SIG-M5 treated with dmso at 0.1 percent for 504 hours (cell line): ENCODE data around the gene TMEM144.

Experiments used
- DNase-seq: peaks from one replicate; lab custom pipeline; 2025; ENCODE audit not compliant: unreplicated experiment; lab: John Stamatoyannopoulos, UW

TMEM144 gene

DNA sequence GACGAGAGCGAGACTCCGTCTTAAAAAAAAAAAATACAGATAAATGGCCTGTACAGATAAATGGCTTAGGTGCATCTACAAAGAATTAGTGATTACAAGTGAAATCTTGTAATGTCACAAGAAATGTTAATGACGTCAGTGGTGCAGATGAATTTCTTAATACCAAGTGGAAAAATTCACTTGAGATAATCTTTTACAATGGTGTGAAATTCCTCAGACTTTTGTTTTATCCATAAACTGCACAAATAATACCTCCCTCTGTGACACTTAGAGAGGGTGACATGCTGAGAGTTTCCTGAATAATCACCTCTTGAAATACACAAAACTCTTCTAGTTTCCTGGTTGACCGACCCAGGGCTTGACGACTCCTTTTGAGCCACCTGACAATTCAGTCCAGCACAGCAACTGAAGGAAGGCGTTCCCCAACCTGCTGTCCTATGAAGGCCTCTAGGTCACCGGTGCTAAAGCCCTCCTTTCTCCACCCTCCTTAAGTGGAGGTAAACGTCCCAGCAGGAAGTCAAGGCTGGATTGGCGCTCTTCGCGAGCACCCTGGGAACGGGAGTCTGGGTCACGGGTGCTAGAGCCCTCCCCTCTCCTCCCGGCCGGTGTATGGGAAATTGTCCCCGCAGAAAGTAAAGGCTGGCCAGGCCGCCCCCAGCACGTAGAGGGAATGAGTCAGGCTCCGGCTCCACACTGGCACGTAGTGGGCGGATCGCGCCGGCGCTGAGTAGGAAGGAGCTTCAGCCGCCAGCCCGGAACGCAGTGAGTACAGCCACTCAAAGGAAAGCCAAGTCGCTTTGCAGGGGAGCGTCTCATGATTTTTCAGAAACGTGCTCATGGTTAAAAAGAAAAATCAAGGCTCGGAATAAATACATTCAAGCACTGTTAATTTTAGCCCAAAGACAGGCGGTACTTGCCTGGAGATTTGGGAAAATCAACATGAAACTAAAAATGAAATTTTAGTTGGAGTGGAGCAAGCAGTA lies at the start of gene TMEM144:
Gene TMEM144, plus strand, starts transcription at position 662 of the 983 bp plus-strand sequence. CDS start 2,182 bp downstream, outside the sequence.
- DNase-seq, result peak; percentile 88

DNA sequence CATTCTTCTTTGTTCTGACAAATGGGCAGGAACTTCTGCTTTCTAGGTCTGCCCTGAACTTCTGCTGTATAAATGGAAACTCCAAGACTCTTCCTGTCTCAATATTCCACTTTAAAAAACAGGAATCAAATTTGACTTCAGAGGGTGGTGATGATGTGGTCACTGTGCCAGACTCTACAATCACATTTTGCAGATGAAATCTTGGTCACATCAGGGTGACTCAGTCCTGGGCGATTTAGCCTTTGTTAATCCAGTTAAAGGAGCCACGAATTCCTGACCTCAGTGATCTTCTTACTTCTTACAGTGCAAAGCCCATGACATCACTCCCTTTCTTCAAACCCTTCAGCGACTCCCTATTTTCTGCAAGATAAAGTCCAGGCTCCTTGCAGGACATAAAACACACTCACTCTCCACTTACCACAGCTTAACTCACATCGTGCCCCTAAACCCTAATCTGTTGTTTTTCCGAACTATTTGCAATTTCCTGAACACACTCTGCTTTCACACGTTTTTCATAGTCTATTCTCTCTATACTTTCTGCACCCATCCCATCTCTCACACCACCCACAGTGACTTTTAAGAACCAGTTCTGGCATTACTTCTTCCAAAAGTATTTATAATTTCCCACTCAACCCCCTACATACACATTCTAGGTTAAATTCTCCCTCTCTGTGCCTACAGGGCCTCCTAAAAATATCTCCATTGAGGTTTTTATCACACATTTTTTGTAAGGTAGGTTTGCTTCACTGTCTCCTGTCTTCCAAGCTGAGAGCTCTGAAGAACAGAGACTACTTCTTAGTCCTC lies 48.5 kb upstream of the TMEM144 start:
- peak; percentile 52 for DNase-seq

- DNase-seq, result no peak
Measured at GRCh38 chr4:158162631-158163030, 47.7 kb upstream of the TMEM144 start.

DNA sequence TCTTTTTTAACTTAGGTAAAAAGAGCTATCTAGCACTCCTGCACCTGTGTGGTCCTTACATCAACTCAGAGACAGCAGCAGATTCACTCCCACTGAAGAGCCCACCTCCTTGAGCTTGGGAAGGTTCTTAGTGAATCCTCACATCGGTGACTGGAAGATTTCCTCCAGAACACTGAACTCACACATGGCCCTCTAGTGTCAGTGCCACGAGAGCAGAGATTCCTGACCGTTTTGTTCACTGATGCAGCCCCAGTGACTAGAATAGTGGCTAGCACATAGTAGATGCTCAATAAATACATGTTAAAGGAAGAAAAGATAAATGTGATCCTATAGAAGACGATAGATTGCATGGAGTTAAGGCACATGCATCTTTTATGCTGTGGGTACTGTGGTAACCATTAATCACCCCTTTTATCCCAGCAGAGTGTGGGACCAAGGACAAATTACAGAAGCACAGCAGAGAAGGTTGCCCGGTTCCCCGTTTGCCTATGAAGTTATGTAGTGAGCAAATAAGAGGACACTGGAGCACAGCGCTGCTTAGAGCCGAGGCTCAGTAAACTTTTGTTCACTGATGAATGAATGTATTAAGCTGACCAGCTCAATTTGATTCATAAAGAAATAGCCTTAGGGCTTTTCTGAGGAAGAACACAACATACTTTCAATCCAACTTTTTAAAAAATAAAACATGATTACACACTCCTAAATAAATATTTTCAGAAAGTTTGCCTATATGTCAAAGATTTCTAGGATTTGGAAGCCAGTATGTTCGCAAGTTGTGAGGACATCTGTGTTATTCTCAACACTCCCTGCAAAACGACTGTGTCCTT lies 46.1 kb upstream of the TMEM144 start:
- DNase-seq, result no peak

DNA sequence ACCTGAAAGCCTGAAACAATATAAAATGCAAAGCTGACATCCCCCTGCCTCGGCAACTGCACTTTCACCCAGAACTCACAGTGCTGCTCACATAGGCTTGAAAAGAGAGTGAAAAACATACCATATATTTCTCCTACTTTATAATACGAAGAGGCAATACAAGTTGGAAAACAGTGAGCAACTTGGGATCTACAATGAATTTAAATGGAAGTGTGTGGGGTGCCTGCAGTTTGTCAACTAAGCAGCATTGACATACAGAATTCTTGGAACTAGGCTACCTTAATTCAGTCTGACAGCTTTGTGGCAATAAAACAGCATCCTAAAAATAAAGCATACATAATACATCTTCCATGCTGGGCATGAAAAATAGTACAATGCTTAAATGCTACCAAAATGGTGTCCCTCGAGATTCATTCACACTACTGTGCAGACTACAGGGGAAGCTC lies 45.5 kb upstream of the TMEM144 start:
- DNase-seq, result no peak

DNA sequence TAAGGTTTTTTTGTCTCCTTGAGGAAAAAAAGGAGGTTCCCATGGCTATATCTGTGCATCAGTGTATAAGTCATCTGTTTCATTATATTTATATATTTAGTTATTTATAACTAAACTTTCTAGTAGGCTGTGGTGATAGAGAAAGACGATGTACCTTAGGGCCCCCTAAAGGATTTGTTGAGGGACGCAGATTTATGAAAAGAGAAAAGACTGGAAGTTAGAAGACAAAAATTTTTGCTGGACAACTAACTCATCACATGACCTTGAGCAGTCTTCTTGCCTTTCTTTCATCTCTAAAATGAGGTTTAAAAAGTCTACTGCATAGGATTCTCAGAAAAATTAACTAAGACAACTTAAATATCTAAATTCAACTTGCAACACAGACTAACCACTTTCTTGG lies 43.6 kb upstream of the TMEM144 start:
- DNase-seq, result no peak

DNA sequence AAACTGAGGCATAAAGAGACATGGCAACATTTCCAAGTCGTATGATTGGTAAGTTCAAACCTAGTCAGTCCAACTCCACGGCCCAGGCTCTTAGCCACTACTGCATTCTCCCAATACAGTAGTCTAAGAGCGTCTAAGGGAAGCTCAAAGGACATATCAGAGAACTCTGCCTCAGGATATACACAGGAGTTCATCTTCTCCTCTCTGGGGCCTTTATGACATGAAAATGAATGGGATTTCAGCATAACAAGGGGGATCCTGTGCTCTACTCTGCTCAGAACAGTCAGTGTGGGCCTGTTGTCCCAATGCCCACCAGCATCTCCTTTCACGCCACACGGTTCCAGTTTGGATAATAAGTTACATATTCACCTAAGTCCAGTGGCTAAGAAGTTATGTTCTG lies 41.7 kb upstream of the TMEM144 start:
- DNase-seq, result no peak

- DNase-seq, result no peak
Measured at GRCh38 chr4:158169506-158169905, 40.8 kb upstream of the TMEM144 start.

DNA sequence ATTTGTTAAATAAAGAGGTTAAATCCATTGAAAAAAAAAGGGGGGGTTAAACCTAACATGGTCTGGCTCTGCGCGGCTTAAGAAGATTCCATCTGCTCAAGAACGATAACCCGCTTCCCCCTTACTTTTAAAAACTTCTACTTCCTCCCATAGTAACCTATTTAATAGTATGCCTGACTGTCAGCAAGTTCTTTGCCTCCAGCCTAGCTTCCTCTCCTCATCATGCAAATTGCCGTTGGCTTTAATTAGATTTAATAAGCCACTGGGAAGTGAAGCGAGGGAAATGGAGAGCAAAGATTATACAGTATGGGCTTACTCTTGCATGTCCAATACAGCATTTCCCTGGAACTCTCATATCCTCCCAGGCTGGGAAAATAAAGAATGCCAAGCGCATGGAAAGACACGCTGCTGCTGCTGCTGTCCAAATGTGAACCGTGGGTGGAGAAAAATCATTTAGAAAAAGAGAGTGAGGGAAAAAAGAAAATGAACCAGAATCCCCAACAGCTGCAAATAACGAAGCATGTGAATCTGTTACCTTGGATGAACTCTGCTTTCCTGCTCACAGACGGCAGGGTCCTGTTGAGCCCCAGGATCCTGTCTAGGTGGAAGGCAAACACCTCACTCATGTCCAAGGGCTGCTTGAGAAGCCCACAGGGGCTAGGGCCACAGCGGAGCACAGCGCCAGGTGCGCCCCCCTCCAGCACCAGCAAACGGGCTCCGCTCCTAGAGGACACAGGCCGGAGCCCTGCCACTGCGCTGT lies 40.2 kb upstream of the TMEM144 start:
- DNase-seq, result peak; percentile 12

DNA sequence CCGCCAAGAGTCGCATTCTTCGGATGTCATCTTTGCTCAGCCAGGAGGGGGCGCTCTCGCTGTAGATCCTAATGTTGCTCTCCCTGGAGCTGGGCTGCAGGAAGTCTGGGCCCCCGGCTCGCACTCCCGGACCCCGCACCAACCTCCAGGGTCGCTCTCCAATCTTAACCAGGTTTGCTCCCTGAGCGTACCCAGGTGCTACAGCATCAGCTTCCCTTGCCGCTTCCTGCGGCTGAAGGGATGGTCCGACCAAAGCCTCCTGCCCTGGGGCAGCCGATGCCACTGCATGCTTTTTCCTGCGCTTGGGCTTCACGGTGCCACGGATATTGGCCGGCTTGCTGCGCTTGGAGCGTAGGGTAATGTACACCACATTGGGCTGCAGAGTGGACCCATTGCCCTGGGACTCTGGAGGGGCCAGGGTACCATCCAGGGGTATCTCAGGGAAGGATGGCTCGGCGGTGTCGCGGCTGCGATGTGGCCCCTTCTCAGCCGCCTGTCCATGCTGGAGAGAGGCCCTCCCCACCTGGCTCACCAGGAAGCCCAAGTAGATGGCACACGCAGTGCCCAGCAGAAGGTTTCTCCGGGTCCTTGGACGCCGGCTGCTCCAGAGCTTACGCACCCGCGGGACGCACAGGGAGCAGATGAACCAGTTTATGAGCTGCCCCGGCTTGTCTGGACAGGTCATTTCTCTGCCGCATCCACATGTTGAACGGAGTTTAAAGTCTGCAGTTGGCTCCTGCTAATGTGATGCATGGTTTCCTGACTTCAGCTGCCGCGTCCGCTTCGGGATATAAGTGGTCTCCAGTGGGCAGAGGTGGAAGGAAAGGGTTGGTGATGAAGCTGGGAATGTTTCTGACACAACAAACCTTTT lies 39.4 kb upstream of the TMEM144 start:
- peak; percentile 28 for DNase-seq

DNA sequence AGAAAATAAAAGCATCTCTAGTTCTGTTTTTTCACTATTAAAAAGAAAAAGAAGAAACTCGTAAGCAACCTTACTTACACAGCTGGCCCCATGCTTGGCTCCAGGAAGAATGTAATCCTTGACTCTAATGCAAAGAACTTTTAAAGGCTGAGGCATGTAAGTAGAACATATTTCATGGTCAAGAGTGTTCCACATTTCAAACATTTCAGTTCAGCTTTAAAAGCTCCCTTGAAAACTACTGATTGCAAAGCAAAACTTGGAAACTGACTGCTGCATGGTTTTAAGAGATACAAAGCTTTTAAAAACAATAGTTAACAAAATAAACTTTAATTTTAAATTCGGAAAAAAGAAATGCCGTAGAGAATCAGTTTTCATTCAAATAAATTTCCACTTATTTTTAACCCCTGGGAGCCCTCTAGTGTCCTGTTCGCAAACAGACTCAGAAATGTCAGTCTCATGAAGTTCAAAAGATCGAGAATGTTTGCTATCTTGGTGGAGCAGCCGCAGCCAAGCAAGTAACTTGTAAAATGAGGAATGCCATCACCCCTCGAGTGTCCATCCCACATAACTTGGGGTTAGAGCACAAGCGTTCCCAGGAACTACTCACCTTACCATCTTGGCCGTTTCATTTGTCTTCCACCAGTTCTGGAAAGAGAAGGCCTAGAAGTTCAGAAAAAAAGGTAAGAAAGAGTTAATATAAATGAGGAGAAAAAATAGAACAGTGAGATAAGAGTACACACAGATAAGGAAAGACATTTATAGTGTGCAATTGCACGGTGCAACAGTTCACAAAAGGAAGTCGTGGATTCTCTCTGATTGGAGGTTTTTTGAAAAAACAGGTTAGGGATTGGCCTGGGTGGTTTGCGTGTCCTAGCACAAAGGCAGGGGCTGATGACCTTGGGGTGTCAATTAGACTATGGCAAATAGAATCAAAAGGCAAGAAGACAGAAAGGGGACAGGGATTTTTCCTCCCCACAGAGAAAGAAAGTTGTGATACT lies 37.7 kb upstream of the TMEM144 start, which contains the start of gene GASK1B:
Gene GASK1B, minus strand, starts transcription at position 765 of the 998 bp plus-strand sequence. CDS start 1,650 bp downstream, outside the sequence.
- peak; percentile 59 for DNase-seq

GRCh38 chr4:158176108-158176507 lies 34.2 kb upstream of the TMEM144 start:
- no peak for DNase-seq

DNA sequence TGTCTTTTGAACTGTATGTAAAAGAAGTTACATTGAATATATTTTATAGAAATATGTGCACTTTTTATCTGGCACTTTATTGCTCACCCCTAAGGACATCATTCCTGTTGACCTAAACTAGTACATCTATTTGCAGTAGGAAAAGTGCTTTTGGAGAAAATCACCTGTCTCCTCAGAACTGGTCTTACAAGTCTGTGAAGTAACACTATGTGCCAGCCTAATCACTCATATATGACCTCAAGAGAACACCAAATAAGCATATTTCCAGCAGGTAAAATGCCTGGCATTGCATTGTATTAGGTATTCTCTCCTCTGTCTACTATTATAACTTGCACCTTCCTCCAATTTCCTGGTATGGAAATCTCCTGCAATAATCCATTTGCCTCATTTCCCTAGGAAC lies 33.5 kb upstream of the TMEM144 start:
- peak; percentile 20 for DNase-seq

DNA sequence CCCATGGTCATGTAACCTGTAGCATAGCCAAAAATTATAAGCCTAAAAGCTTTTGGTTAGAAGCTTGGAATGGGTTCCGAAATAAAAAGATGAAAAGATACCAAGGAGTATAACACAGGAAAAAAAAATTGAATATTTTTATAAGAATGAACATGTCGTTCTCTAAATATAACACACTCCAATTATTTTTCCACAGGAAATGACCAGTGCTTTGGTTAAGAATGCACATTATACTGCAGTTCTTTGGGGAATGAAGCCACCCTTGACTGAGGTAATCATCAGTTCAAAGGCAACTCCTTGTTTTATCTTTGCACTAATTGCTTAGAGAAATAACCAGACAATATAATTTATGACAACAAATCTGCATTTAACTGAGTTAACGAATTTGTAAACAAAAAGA lies 30.8 kb upstream of the TMEM144 start:
- no peak for DNase-seq

GRCh38 chr4:158181906-158182305 lies 28.4 kb upstream of the TMEM144 start:
- no peak for DNase-seq

DNA sequence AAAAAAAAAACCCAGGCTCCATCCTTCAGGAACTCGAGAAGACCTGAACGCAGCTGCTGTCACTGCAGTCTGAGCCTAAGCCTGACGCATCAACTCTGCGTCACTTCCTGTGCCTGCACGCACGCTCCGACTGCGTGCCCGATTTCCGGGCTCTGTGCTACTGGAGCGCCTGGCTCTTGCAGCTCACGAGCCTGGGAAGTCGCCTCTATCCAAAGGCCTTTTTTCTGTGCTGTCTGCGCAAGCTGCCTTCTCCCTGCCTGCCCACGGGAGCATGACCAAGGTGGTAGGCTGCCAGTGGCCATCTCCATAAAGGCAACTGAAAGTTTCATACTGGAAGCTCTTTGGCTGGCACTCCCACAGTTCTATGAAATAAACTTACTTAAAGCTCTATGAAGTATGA lies 27.6 kb upstream of the TMEM144 start:
- no peak for DNase-seq

DNA sequence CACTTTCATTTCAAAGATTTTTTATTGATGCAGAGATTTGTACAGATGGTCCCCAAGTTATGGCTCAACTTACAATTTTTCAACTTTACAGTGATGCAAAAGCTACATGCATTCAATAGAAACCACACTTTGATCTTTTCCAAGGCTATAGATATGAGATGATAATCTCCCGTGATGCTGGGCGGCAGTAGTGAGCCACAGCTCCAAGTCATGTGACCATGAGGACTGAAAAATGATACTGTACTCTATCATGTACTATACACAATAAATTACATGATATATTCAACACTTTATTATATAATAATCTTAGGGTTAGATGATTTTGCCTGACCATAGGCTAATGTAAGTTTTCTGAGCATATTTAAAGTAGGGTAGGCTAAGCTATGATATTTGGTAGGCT lies 23.5 kb upstream of the TMEM144 start:
- no peak for DNase-seq

- no peak for DNase-seq
Measured at GRCh38 chr4:158189422-158189821, 20.9 kb upstream of the TMEM144 start.
